Measurements from ENCODE around the gene TCERG1L. TPM values are rescaled to one million over a fixed set of nuclear protein-coding genes. Genes with fewer than 3 reads are reported as not detected.
"Not testable (repeated sequence)": the region's sequence is repeated elsewhere in the genome, so short reads cannot be mapped to it uniquely, and the experiment has no call there.

TCERG1L gene
- polyA plus RNA-seq, 1 experiment = not detected

DNA sequence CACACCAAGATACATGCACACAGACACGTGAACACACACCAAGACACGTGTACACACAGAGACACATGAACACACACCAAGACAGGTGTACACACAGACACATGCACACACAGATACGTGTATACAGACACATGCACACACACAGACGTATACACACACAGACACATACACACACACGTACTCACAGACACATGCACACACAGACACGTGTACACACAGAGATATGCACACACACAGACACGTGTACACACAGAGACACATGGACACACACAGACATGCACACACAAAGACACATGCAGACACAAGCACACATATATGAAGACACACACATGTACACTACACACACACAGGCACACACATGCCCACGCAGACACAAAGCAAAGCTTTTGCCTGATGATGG, 134.6 kb downstream of the TCERG1L start:
- Histone ChIP-seq H3K4me3 (ENCODE audit: low read depth, low read length) (no peak overlapping the region), H3K36me3 (ENCODE audit: control insufficient read depth, insufficient read depth, low read length) (no peaks in the 10 kb centered on the region), H3K27me3 (ENCODE audit: control insufficient read depth, insufficient read depth, low read length) (no peaks in the 10 kb centered on the region)
- DNase-seq (ENCODE audit: low read depth) = no peak
- POLR2A ChIA-PET = no interaction called here
- TF ChIP-seq, protein P1, sequence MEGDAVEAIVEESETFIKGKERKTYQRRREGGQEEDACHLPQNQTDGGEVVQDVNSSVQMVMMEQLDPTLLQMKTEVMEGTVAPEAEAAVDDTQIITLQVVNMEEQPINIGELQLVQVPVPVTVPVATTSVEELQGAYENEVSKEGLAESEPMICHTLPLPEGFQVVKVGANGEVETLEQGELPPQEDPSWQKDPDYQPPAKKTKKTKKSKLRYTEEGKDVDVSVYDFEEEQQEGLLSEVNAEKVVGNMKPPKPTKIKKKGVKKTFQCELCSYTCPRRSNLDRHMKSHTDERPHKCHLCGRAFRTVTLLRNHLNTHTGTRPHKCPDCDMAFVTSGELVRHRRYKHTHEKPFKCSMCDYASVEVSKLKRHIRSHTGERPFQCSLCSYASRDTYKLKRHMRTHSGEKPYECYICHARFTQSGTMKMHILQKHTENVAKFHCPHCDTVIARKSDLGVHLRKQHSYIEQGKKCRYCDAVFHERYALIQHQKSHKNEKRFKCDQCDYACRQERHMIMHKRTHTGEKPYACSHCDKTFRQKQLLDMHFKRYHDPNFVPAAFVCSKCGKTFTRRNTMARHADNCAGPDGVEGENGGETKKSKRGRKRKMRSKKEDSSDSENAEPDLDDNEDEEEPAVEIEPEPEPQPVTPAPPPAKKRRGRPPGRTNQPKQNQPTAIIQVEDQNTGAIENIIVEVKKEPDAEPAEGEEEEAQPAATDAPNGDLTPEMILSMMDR (IDR thresholded peaks at IDR 0.05; ENCODE audit: insufficient read depth, low read depth, low read length) = no peak
- CTCF ChIA-PET = no interaction called here

DNA sequence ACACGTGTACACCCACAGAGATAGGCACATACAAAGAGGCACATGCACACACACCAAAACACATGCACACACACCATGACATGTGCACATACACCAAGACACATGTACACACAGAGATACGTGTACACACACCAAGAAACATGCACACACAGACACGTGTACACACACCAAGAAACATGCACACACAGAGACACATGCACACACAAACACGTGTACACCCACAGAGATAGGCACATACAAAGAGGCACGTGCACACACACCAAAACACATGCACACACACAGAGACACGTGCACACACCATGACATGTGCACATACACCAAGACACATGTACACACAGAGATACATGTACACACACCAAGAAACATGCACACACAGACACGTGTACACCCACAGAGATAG, 135.2 kb downstream of the TCERG1L start:
- H3K27me3 ChIP-seq (ENCODE audit: control insufficient read depth, insufficient read depth, low read length); H3K4me3 ChIP-seq (ENCODE audit: low read depth, low read length); POLR2A ChIA-PET; H3K36me3 ChIP-seq (ENCODE audit: control insufficient read depth, insufficient read depth, low read length); CTCF ChIA-PET; DNase-seq (ENCODE audit: low read depth): not testable (repeated sequence)

DNA sequence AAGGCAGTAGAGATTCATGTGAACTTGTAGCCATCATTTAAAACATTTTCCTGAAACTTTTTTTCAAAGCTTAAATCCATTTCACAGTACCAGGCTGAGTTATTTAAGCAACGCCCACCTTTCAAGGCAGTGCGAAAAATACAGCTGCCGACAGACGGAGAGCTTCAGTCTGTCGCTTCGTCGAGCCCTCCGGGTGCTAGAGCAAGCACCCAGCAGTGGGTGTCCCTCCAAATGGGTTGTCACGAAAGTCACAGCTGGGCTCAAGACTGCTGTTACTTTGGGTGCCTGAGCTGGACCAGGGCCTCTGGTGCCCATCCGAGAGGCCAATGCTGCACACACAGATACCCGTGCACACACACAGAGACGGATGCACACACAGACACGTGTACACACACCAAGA, 135.6 kb downstream of the TCERG1L start:
- no peak overlapping the region for H3K4me3 ChIP-seq (ENCODE audit: low read depth, low read length)
- no peak for DNase-seq (ENCODE audit: low read depth)
- H3K27me3 ChIP-seq (ENCODE audit: control insufficient read depth, insufficient read depth, low read length) = no peaks in the 10 kb centered on the region
- H3K36me3 ChIP-seq (ENCODE audit: control insufficient read depth, insufficient read depth, low read length) = no peaks in the 10 kb centered on the region
- TF ChIP-seq, protein P1 (IDR thresholded peaks at IDR 0.05; ENCODE audit: insufficient read depth, low read depth, low read length) = no peak
- CTCF ChIA-PET = no interaction called here
- POLR2A ChIA-PET = no interaction called here

GRCh38 chr10:131174651-131175540, 136.6 kb downstream of the TCERG1L start:
- ChIA-PET CTCF (no interaction called here), POLR2A (no interaction called here)
- TF ChIP-seq, protein P1 (IDR thresholded peaks at IDR 0.05; ENCODE audit: insufficient read depth, low read depth, low read length) = no peak
- Histone ChIP-seq H3K36me3 (ENCODE audit: control insufficient read depth, insufficient read depth, low read length) (no peaks in the 10 kb centered on the region), H3K4me3 (ENCODE audit: low read depth, low read length) (no peak overlapping the region), H3K27me3 (ENCODE audit: control insufficient read depth, insufficient read depth, low read length) (no peaks in the 10 kb centered on the region)
- DNase-seq (ENCODE audit: low read depth) = no peak

- ChIA-PET POLR2A (no interaction called here), CTCF (no interaction called here)
- DNase-seq (ENCODE audit: low read depth) = no peak
- Histone ChIP-seq H3K4me3 (ENCODE audit: low read depth, low read length) (no peak overlapping the region), H3K27me3 (ENCODE audit: control insufficient read depth, insufficient read depth, low read length) (no peaks in the 10 kb centered on the region), H3K36me3 (ENCODE audit: control insufficient read depth, insufficient read depth, low read length) (no peaks in the 10 kb centered on the region)
- TF ChIP-seq, protein P1 (IDR thresholded peaks at IDR 0.05; ENCODE audit: insufficient read depth, low read depth, low read length) = no peak
Observed at GRCh38 chr10:131174211-131174565, 137.3 kb downstream of the TCERG1L start.

All from BJ (cell line).